ENCODE measurements around the gene MICU2. TPM values are rescaled to one million over a fixed set of nuclear protein-coding genes. Genes with fewer than 3 reads are reported as not detected.

The MICU2 gene
- total RNA-seq, 1 donor from 2014 or later = 43.4 TPM

- Histone ChIP-seq H3K27me3 (ENCODE audit: control insufficient read depth, insufficient read depth, low read length) (no peaks in the 10 kb centered on the region), H3K4me3 (ENCODE audit: low read depth, low read length) (no peak overlapping the region), H3K36me3 (ENCODE audit: control insufficient read depth, insufficient read depth, low read length) (no peaks in the 10 kb centered on the region)
- TF ChIP-seq CTCF (IDR thresholded peaks at IDR 0.05; ENCODE audit: insufficient read depth, low read length, severe bottlenecking) = no peak
- no peak for DNase-seq (ENCODE audit: low read depth)
- no peak for FAIRE-seq
These were observed 158.2 kb downstream of the MICU2 start for GRCh38 chr13:21445759-21446158.

- no peaks in the 10 kb centered on the region for H3K36me3 ChIP-seq (ENCODE audit: control insufficient read depth, insufficient read depth, low read length)
- no peak for TF ChIP-seq CTCF (IDR thresholded peaks at IDR 0.05; ENCODE audit: insufficient read depth, low read length, severe bottlenecking)
- no peak overlapping the region for H3K4me3 ChIP-seq (ENCODE audit: low read depth, low read length)
- FAIRE-seq (no peak), DNase-seq (ENCODE audit: low read depth) (no peak)
- H3K27me3 ChIP-seq (ENCODE audit: control insufficient read depth, insufficient read depth, low read length) = no peaks in the 10 kb centered on the region
These were observed 160.8 kb downstream of the MICU2 start for GRCh38 chr13:21443171-21443570.

Other genes starting within 250 kb of the MICU2 start
- gene ZDHHC20, start 144.9 kb downstream of the MICU2 start, total RNA-seq = 54.8 and 59.0 TPM in 2 replicates
- gene FGF9, start 66.9 kb upstream of the MICU2 start, total RNA-seq = under 0.01 and 0.79 TPM in 2 replicates